IMR-90 (cell line): ENCODE measurements around the gene IRF5.

Experiments used
- CHD1 ChIP-seq: IDR thresholded peaks from 2 replicates; pipeline ENCODE4 v1.6.1; 2012; ENCODE audit warnings: low read depth, low read length, improper control_type of control experiment
- CTCF ChIP-seq: conservative IDR thresholded peaks from 2 replicates; pipeline ENCODE4 v1.5.1; 2012; ENCODE audit warnings: mild to moderate bottlenecking, low read depth, low read length, improper control_type of control experiment
- POLR2A ChIP-seq: IDR thresholded peaks from 2 replicates; pipeline ENCODE4 v1.6.1; 2012; ENCODE audit warnings: mild to moderate bottlenecking, low read depth, low read length
- RAD21 ChIP-seq: IDR thresholded peaks from 2 replicates; pipeline ENCODE4 v1.6.1; 2012; ENCODE audit warnings: low read length, improper control_type of control experiment
- RFX5 ChIP-seq: IDR thresholded peaks from 2 replicates; pipeline ENCODE4 v1.8.0; 2012; ENCODE audit warnings: low read depth, mild to moderate bottlenecking, low read length, moderate library complexity

- no peak for TF ChIP-seq CTCF
- TF ChIP-seq POLR2A: no peak
- no peak for TF ChIP-seq RAD21
- no peak for TF ChIP-seq RFX5
- no peak for TF ChIP-seq CHD1
These were observed 55.7 kb downstream of the IRF5 start for GRCh38 chr7:128993419-128993818.
